NCI-H2029 (cell line): ENCODE data around the gene ZSWIM8.
"Not testable (repeated sequence)": the region's sequence is repeated elsewhere in the genome, so short reads cannot be mapped to it uniquely, and the experiment has no call there.

ENCODE experiments used
- DNase-seq: peaks from one replicate; lab custom pipeline; 2025; lab: John Stamatoyannopoulos, UW

Gene ZSWIM8

GRCh38 chr10:73814276-73814895, 29.0 kb downstream of the ZSWIM8 start:
- DNase-seq: no peak

DNA sequence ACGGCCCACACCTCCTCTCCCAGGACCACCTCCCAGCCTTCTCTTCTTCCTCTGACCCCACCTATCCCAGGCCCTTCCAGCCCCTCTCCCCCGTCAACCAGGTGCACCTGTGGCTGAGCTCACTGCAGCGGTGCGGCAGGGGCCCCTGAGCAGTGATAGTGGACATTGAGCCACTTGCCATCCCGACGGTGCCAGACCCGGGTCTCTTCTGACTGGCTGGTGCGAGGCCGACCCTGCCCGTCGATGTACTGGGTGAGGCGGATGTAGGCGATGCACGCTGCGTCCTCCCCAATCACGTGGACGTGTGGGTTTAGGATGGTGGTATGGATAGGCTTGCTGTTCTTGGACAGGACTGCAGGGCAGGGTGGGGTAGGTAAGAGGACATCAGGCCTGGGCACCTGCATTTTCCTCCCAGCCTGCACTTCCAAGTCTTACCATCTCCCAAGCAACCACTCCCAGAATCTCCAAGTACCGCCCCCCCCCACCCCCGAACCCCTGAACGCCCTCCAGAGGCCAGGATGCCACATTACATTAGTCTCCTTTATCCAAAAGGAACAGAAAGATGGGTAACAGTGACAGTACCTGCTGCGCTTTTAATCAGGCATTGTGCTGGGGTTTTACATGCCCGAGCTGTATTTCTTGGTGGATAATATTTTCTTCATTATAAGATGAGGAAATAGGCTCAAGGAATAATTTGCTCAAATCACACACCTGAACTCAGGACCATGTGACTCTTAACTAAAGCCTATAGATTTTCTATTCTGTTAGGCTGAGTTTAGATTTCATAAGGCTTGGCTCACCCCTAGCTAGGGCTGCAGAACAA, 29.7 kb downstream of the ZSWIM8 start:
- no peak for DNase-seq

DNA sequence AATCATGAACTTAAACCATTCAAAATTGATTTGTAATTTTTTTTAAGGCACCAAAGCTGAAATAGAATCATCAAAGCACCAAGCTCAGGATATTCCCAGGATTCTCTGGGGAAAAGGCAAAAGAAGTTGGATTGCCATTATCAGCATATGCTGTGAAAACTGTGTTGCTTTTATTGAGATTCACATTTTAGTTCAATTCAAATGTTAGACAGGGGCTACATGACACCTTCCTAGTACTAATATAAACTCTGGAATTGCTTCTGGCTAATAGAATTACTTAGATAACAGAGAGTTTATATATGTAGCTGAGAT, 30.3 kb downstream of the ZSWIM8 start:
- no peak for DNase-seq

GRCh38 chr10:73816917-73817729, 31.7 kb downstream of the ZSWIM8 start:
- DNase-seq: no peak

- no peak for DNase-seq
Measured at GRCh38 chr10:73817826-73818225, 32.4 kb downstream of the ZSWIM8 start.

- DNase-seq: no peak
Measured at GRCh38 chr10:73818402-73818801, 33.0 kb downstream of the ZSWIM8 start.

DNA sequence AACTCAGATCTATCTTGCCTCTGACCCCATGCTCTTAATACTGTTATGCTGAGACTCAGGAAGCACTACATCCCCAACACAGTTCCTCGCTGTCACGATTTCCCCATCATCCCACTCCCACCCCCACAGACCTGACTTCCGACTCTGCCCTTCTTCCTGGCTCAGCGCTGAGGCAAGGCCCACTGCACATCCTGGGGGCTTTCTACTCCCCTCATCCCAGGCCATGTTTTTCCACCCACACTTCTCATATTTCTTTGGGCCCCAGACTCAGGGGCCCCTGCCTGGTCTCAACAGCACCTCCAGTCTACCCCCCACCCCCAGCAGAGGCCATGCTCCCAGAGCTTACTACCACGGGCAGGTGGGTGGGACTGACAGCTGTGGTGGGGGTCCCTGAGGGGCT, 33.7 kb downstream of the ZSWIM8 start:
- no peak for DNase-seq

DNA sequence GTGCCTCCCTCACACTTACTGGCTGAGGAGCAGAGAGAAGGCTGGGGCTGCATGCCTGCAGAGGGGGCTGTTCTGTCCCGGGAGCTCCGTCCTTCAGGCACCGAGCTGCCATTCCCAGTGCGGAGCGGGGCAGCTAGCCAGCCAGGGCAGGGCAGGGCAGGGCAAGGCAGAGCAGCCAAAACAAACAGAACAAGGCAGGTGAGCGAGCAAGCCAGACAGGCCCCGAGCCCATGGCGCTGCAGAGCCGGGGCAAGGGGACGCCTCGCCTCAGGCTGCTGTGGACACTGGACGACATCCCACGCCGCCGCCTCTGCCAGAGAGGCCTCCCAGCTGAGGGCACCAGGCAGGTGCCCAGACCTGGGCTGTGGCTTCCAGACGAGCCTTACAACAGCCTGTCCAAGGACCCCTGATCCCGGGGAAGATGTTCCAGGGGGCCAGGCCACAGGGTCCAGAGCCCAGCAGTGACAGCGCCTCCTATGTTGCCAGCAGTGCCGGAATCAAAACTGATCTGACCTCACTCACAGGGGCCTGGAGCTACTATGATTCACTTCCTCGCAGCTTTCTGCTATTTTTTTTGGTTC, 34.2 kb downstream of the ZSWIM8 start:
- DNase-seq: peak; percentile 19

DNA sequence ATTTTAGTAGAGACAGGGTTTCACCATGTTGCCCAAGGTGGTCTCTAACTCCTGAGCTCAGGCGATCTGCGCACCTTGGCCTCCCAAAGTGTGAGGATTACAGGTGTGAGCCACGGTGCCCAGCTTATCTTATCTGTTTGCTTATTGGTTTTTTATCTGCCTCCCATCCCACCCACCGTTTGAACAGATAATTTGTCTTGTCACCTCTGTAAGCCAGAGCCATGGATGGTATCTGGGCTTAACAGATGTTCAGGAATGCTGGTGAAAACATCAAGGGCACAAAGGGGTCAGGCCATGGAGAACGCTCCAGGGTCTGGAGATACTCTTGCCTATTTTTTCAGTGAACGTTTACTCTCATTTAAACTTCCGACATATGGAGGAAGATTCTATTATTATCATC, 38.0 kb downstream of the ZSWIM8 start:
- no peak for DNase-seq

GRCh38 chr10:73824146-73824725, 38.8 kb downstream of the ZSWIM8 start:
- no peak for DNase-seq

GRCh38 chr10:73827346-73828089, 42.1 kb downstream of the ZSWIM8 start:
- no peak for DNase-seq

GRCh38 chr10:73828161-73828560, 42.8 kb downstream of the ZSWIM8 start:
- no peak for DNase-seq

GRCh38 chr10:73829090-73829489, 43.7 kb downstream of the ZSWIM8 start:
- DNase-seq: not testable (repeated sequence)

- no peak for DNase-seq
Measured at GRCh38 chr10:73836427-73836980, 51.1 kb downstream of the ZSWIM8 start.

GRCh38 chr10:73837072-73837471, 51.7 kb downstream of the ZSWIM8 start:
- DNase-seq: no peak

GRCh38 chr10:73838008-73838567, 52.7 kb downstream of the ZSWIM8 start:
- no peak for DNase-seq

GRCh38 chr10:73838827-73839226, 53.4 kb downstream of the ZSWIM8 start:
- DNase-seq: no peak

GRCh38 chr10:73839276-73839966, 54.0 kb downstream of the ZSWIM8 start:
- no peak for DNase-seq

DNA sequence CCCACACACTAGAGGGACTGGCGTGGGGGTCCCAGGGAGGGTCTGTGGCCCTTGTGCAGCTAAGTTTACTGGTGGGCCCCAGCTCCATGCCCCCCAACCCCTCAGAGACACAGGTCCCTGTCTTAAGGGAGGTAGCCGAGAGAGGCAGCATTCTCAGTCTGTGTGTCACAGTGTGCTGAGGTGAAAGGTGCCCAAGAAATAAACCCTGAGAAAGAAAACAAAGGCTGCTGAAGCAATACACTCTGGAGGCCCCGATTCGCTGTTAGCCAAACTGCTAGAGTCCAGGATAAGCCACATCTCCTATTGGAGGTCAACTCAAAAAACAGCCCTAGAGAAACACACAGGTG, 54.6 kb downstream of the ZSWIM8 start:
- no peak for DNase-seq

DNA sequence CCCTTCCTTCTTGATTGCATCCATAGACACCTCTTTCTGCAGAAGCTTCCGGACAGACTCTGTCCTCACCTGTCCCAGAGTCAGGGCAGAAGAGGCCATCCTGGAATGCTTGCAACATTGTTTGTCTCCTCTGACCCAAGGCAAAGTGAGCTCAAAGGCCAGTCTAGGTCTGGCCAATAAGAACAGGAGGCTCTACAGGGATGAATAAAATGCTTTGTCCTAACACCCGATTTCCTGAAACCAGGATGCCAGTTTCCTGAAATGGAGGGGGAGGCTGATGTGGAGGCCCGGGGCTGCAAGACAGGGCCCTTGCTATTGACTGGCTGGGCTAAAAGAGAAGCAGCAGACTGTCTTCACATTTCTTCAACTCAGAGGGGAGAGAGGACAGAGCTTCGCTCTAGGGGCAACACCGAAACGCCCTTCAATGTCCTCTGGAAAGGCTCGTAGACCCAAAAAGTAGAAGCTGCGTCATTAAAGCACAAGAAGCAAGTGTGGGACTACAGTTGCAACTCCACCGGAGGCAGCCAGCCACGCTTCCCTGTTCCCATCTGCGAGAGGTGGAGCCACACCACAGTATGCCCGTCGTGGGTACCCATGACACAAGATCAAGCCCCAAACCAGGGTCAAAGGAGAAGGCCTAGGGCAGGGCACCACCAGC, 55.1 kb downstream of the ZSWIM8 start:
- no peak for DNase-seq
